ENCODE results near the gene CLDN11. TPM values are rescaled to one million over a fixed set of nuclear protein-coding genes. Genes with fewer than 3 reads are reported as not detected.
A peak's percentile ranks its signal among the peaks of the same experiment; 100 is the strongest.

CLDN11 gene
- total RNA-seq, 5 donors from 2014 or later (not counting 1 experiment from before 2014, with no cell fraction given), result 0.51 to 0.76 (median 0.70) TPM; not detected in 2

DNA sequence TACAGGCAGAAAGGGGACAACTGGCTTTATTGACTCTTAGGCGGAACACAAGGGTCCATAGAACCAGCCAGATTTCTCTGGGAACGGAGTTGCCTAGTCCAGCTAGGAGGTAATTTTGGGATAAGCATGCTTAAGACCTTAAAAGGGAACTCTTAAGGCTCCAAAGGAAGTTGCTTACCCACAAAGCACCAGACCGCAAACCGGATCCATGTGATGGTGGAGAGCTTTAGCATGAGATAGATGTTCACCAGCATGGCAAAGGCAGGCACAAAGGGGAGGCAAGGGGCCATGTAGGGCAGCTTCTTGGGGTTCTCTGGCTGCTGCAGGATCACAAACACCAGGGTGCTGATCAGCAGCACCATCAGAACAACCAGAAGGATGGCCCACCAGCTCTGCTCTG, 61.4 kb downstream of the CLDN11 start:
- 80% methylated on average over 4 of the region's 4 CpGs for WGBS (ENCODE audit: insufficient coverage)
- peaks cover 12 to 14% of the 10 kb centered on the region in 2 donors for H3K27me3 Mint-ChIP-seq
- peaks cover 2 to 11% of the 10 kb centered on the region in 2 experiments for H3K27me3 ChIP-seq (replicated peaks in 1 of 2; ENCODE audit: control insufficient read depth in 2 of 2, extremely low read depth in 1 of 2, insufficient read depth in 2 of 2, low read length in 1 of 2)
- H3K36me3 Mint-ChIP-seq, result no peaks in the 10 kb centered on the region
- H3K4me3 Mint-ChIP-seq, result no peak overlapping the region
- ChIA-PET CTCF (interaction anchor here in 1 of 2 donors (0.5 kb wide), 1 partner anchor 327 kb away, joined by 5 read pairs; no protein-coding TSS in a partner anchor), POLR2A (no interaction called here)
- H3K27ac ChIP-seq (ENCODE audit: low read length), result no peak overlapping the region
- H3K27ac Mint-ChIP-seq, result no peak overlapping the region
- H3K4me1 ChIP-seq (ENCODE audit: control insufficient read depth in 1 of 2, extremely low read depth in 1 of 2, insufficient read depth in 2 of 2, low read length in 2 of 2), result no peaks in the 10 kb centered on the region
- no peaks in the 10 kb centered on the region for H3K36me3 ChIP-seq (ENCODE audit: control insufficient read depth in 2 of 2, extremely low read depth in 1 of 2, insufficient read depth in 1 of 2, low read length in 1 of 2)
- H3K9me3 ChIP-seq, result no peaks in the 10 kb centered on the region
- DNase-seq (no peak), ATAC-seq (replicated peaks in 1 of 4) (no peak)
- H3K4me3 ChIP-seq (ENCODE audit: control insufficient read depth in 1 of 2, extremely low read depth in 1 of 2, low read length in 1 of 2), result no peak overlapping the region
- no peaks in the 10 kb centered on the region for H3K4me1 Mint-ChIP-seq
- H3K9me3 Mint-ChIP-seq, result no peaks in the 10 kb centered on the region

DNA sequence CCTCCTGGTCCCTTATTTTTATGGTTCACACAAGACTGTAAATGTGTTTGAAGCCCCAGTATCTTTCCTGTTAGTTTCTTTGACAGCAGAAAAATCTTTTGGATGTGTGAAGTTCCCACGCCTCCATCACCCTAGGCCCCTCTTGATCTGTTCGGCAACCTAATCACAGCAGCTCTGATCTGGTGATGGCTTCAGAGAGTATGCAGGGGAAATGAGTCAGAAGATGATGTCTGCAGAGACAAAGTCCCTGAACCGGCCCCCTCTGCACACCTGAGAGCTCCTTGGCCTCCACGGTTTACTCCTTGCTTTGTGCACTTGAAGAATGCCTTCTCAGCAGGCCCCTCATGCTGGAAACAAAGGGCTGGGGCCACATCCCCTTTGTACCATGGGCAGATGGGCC, 63.5 kb downstream of the CLDN11 start:
- no peak overlapping the region for H3K4me3 ChIP-seq (ENCODE audit: control insufficient read depth in 1 of 2, extremely low read depth in 1 of 2, low read length in 1 of 2)
- no peaks in the 10 kb centered on the region for H3K36me3 ChIP-seq (ENCODE audit: control insufficient read depth in 2 of 2, extremely low read depth in 1 of 2, insufficient read depth in 1 of 2, low read length in 1 of 2)
- no peaks in the 10 kb centered on the region for H3K4me1 Mint-ChIP-seq
- DNase-seq (no peak), ATAC-seq (replicated peaks in 1 of 4) (peak in 1 of 4 experiments; percentile 12)
- ChIA-PET POLR2A (no interaction called here), CTCF (no interaction called here)
- H3K4me1 ChIP-seq (ENCODE audit: control insufficient read depth in 1 of 2, extremely low read depth in 1 of 2, insufficient read depth in 2 of 2, low read length in 2 of 2), result no peaks in the 10 kb centered on the region
- no peaks in the 10 kb centered on the region for H3K36me3 Mint-ChIP-seq
- H3K27me3 ChIP-seq (replicated peaks in 1 of 2; ENCODE audit: control insufficient read depth in 2 of 2, extremely low read depth in 1 of 2, insufficient read depth in 2 of 2, low read length in 1 of 2), result peaks cover 0 to 16% of the 10 kb centered on the region in 2 experiments
- no peaks in the 10 kb centered on the region for H3K9me3 Mint-ChIP-seq
- H3K27me3 Mint-ChIP-seq, result peaks cover 7 to 14% of the 10 kb centered on the region in 2 donors
- H3K4me3 Mint-ChIP-seq, result no peak overlapping the region
- H3K27ac ChIP-seq (ENCODE audit: low read length), result no peak overlapping the region
- no peak overlapping the region for H3K27ac Mint-ChIP-seq
- H3K9me3 ChIP-seq, result no peaks in the 10 kb centered on the region
- WGBS (ENCODE audit: insufficient coverage), result 61% methylated on average over 2 of the region's 4 CpGs

DNA sequence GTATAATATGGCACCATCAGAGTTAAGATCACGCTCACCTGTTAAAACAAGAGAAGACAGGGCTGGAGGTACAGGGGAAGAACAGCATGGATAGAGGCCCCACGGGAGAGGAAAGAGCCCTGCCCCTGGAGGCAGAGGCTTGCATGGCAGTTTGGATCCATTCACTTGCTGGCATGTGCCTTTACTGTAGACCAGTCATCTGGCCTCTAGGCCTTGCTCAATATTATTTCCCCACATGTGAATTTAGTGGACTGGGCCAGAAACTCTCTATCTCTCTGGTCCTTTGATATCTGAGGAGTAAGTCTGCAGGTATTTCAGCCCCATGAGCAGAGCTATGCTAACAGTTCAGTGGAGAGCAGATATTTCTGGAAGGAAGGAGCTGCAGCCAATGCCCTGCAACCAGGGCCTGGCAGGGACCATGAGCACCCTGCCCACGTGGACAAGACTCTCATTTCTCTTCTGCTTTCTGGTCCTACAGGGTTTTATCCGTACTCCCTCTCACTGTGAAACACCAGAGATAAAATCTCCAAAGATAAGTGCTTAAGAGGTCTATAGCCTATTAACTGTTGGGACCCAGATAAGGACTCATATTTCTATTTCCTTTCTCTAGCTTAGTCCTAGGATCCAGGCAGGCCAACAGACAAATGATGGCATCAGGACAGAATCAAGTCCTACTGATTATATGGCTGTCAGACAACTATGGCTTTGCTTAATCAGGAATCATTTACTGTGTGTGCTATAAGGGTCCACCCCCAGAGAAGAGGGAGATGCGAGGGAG, 65.0 kb downstream of the CLDN11 start:
- ChIA-PET POLR2A (no interaction called here), CTCF (no interaction called here)
- H3K9me3 ChIP-seq, result no peaks in the 10 kb centered on the region
- ATAC-seq (replicated peaks in 1 of 4), result no peak
- Mint-ChIP-seq H3K36me3 (no peaks in the 10 kb centered on the region), H3K27me3 (peaks cover 7 to 18% of the 10 kb centered on the region in 2 donors), H3K4me3 (no peak overlapping the region), H3K9me3 (no peaks in the 10 kb centered on the region), H3K4me1 (no peaks in the 10 kb centered on the region), H3K27ac (no peak overlapping the region)
- no peaks in the 10 kb centered on the region for H3K4me1 ChIP-seq (ENCODE audit: control insufficient read depth in 1 of 2, extremely low read depth in 1 of 2, insufficient read depth in 2 of 2, low read length in 2 of 2)
- H3K27ac ChIP-seq (ENCODE audit: low read length), result no peak overlapping the region
- no peak for DNase-seq
- H3K36me3 ChIP-seq (ENCODE audit: control insufficient read depth in 2 of 2, extremely low read depth in 1 of 2, insufficient read depth in 1 of 2, low read length in 1 of 2), result no peaks in the 10 kb centered on the region
- 71% methylated on average over 2 of the region's 5 CpGs for WGBS (ENCODE audit: insufficient coverage)
- H3K27me3 ChIP-seq (replicated peaks in 1 of 2; ENCODE audit: control insufficient read depth in 2 of 2, extremely low read depth in 1 of 2, insufficient read depth in 2 of 2, low read length in 1 of 2), result peaks cover 0 to 16% of the 10 kb centered on the region in 2 experiments
- H3K4me3 ChIP-seq (ENCODE audit: control insufficient read depth in 1 of 2, extremely low read depth in 1 of 2, low read length in 1 of 2), result no peak overlapping the region

Other genes starting within 250 kb of the CLDN11 start
- 100 to 1,000 TPM; 132 to 173 (median 150) TPM for gene PHC3, start 237.1 kb upstream of the CLDN11 start, total RNA-seq
- 10 to 100 TPM; 17.1 to 26.3 (median 23.9) TPM for gene PRKCI, start 196.4 kb upstream of the CLDN11 start, total RNA-seq
- gene SKIL, start 61.2 kb upstream of the CLDN11 start, total RNA-seq, result 10 to 100 TPM; 69.1 to 97.7 (median 78.5) TPM
- not detected for gene SLC7A14, start 167.2 kb downstream of the CLDN11 start, total RNA-seq